ENCODE measurements around the gene OSBPL2.

The OSBPL2 gene

DNA sequence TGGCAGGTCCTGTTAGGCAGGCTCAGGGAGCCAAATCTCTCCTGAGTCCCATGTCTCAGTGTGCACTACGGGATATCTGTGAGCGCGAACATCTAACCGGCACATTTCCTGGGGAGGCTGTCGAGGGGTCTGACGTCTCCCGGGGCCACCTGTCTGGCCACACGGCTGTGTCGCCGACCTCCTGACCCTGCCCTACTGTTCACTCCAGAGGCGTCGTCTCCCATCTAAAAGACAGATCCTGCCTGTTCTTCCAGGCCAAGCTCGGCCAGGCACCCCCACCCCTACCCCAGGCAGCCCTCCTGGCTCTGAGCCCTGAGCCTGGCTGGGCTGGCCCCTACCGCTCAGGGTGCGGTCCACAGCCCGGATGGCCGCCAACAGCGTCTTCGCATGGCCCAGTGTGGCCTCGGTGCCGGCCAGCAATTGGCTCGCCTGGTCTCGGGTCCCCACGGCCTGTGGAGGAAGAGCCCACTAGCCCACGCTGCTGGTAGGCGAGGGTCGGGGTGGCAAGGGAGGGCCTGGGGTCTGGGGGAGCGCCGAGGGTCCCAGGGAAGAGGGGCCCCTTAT is 81.1 kb downstream of the OSBPL2 start:
- TF ChIP-seq, protein P1, sequence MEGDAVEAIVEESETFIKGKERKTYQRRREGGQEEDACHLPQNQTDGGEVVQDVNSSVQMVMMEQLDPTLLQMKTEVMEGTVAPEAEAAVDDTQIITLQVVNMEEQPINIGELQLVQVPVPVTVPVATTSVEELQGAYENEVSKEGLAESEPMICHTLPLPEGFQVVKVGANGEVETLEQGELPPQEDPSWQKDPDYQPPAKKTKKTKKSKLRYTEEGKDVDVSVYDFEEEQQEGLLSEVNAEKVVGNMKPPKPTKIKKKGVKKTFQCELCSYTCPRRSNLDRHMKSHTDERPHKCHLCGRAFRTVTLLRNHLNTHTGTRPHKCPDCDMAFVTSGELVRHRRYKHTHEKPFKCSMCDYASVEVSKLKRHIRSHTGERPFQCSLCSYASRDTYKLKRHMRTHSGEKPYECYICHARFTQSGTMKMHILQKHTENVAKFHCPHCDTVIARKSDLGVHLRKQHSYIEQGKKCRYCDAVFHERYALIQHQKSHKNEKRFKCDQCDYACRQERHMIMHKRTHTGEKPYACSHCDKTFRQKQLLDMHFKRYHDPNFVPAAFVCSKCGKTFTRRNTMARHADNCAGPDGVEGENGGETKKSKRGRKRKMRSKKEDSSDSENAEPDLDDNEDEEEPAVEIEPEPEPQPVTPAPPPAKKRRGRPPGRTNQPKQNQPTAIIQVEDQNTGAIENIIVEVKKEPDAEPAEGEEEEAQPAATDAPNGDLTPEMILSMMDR (IDR thresholded peaks at IDR 0.05; ENCODE audit: low read depth, low read length, missing control alignments), result no peak
- no peak for DNase-seq (ENCODE audit: extremely low read depth, low read depth)
- no peak overlapping the region for H3K4me3 ChIP-seq (replicated peaks; ENCODE audit: low read depth, low read length)

- no peak for DNase-seq (ENCODE audit: extremely low read depth, low read depth)
- no peak overlapping the region for H3K4me3 ChIP-seq (replicated peaks; ENCODE audit: low read depth, low read length)
- TF ChIP-seq, protein P1 (IDR thresholded peaks at IDR 0.05; ENCODE audit: low read depth, low read length, missing control alignments), result no peak
Measured at GRCh38 chr20:62320581-62321354, 82.4 kb downstream of the OSBPL2 start.

- H3K4me3 ChIP-seq (replicated peaks; ENCODE audit: low read depth, low read length), result no peak overlapping the region
- TF ChIP-seq, protein P1 (IDR thresholded peaks at IDR 0.05; ENCODE audit: low read depth, low read length, missing control alignments), result no peak
- no peak for DNase-seq (ENCODE audit: extremely low read depth, low read depth)
Measured at GRCh38 chr20:62321521-62321948, 83.2 kb downstream of the OSBPL2 start.

DNA sequence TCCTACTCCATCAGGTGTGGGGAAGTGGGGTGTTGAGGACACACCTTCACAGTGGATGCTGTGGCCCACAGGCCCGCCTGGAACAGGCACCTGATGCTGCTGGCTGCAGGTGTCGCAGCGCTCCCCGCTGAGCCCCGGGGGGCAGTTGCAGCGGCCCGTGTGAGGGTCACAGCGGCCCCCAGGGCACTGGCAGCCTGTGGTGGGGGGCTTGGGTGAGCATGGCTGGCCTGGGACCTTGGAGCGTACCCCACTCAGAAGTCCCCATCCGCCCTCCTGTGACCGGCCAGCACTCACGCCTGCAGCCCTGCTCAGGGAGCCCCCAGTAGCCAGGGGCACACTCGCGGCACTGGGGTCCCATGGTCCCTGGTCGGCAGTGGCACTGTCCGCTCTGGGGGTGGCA is 83.7 kb downstream of the OSBPL2 start:
- TF ChIP-seq, protein P1 (IDR thresholded peaks at IDR 0.05; ENCODE audit: low read depth, low read length, missing control alignments), result no peak
- DNase-seq (ENCODE audit: extremely low read depth, low read depth), result no peak

GRCh38 chr20:62322492-62323041 is 84.2 kb downstream of the OSBPL2 start:
- DNase-seq (ENCODE audit: extremely low read depth, low read depth), result no peak
- TF ChIP-seq, protein P1 (IDR thresholded peaks at IDR 0.05; ENCODE audit: low read depth, low read length, missing control alignments), result no peak
- no peak overlapping the region for H3K4me3 ChIP-seq (replicated peaks; ENCODE audit: low read depth, low read length)

More for the DNA sequence above, 83.7 kb downstream of the OSBPL2 start:
- H3K4me3 ChIP-seq (replicated peaks; ENCODE audit: low read depth, low read length), result no peak overlapping the region

DNA sequence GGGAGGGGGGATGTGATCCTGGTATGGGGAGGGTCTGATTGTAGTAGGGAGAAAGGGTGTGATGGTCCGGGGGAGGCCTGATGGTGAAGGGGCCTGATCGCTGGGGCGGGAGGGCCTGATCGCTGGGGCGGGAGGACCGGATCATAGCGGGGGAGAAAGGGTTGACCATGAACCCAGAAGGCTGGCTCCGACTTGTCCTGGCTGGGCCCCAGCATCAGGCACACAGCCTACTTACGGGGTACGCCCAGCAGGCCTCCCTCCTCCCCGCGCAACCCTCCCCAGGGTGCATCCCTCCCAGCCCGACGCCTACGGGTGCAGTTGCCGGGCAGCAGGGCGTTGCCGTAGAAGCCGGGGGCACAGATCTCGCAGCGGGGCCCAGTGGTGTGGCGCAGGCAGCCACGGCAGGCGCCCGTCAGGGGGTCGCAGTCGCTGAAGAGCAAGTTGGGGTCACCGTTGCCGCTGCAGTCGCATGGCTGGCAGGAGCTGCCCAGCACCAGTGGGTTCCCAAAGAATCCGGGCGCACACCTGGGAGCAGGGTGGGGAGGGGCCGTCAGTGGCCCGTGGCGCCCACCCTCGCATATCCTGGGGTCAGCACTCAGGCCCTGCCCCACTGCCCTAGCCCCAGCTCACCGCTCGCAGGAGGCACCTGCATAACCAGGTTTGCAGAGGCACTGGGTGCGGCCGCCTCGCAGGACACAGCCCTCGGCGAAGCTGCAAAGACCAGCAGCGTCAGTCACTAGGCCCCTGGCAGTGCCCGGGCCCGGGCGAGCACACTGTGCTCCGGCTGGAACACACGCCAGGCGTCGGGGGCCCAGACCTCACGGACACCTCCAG is 85.0 kb downstream of the OSBPL2 start:
- TF ChIP-seq, protein P1 (IDR thresholded peaks at IDR 0.05; ENCODE audit: low read depth, low read length, missing control alignments), result no peak
- H3K4me3 ChIP-seq (replicated peaks; ENCODE audit: low read depth, low read length), result no peak overlapping the region
- no peak for DNase-seq (ENCODE audit: extremely low read depth, low read depth)

Measured in HFF-Myc (cell line).